ENCODE measurements around the gene CDHR5.

The CDHR5 gene

GRCh38 chr11:579830-580601, 44.7 kb downstream of the CDHR5 start:
- TF ChIP-seq GATA2 (IDR thresholded peaks at IDR 0.05; ENCODE audit: low read depth, low read length) (no peak), GATA3 (IDR thresholded peaks at IDR 0.05; ENCODE audit: low read depth, low read length) (no peak)

- TF ChIP-seq GATA3 (IDR thresholded peaks at IDR 0.05; ENCODE audit: low read depth, low read length), result no peak
- no peak for TF ChIP-seq GATA2 (IDR thresholded peaks at IDR 0.05; ENCODE audit: low read depth, low read length)
These were observed 46.3 kb downstream of the CDHR5 start for GRCh38 chr11:578276-579035.

GRCh38 chr11:577611-577894, 47.2 kb downstream of the CDHR5 start:
- TF ChIP-seq GATA3 (IDR thresholded peaks at IDR 0.05; ENCODE audit: low read depth, low read length), result no peak
- no peak for TF ChIP-seq GATA2 (IDR thresholded peaks at IDR 0.05; ENCODE audit: low read depth, low read length)

GRCh38 chr11:576811-577610, 47.7 kb downstream of the CDHR5 start:
- TF ChIP-seq GATA2 (IDR thresholded peaks at IDR 0.05; ENCODE audit: low read depth, low read length), result no peak
- TF ChIP-seq GATA3 (IDR thresholded peaks at IDR 0.05; ENCODE audit: low read depth, low read length), result no peak

- no peak for TF ChIP-seq GATA3 (IDR thresholded peaks at IDR 0.05; ENCODE audit: low read depth, low read length)
- TF ChIP-seq GATA2 (IDR thresholded peaks at IDR 0.05; ENCODE audit: low read depth, low read length), result no peak
These were observed 48.6 kb downstream of the CDHR5 start, which contains the start of gene PHRF1 for GRCh38 chr11:575996-576768. Gene PHRF1 (plus strand): TSS chr11:576470. CDS start chr11:581513, 5,043 bp downstream.

- TF ChIP-seq GATA2 (IDR thresholded peaks at IDR 0.05; ENCODE audit: low read depth, low read length) (no peak), GATA3 (IDR thresholded peaks at IDR 0.05; ENCODE audit: low read depth, low read length) (no peak)
These were observed 49.3 kb downstream of the CDHR5 start for GRCh38 chr11:575313-575995.

- TF ChIP-seq GATA3 (IDR thresholded peaks at IDR 0.05; ENCODE audit: low read depth, low read length) (no peak), GATA2 (IDR thresholded peaks at IDR 0.05; ENCODE audit: low read depth, low read length) (no peak)
These were observed 50.0 kb downstream of the CDHR5 start for GRCh38 chr11:574632-575312.

GRCh38 chr11:573146-573759, 51.5 kb downstream of the CDHR5 start:
- TF ChIP-seq GATA2 (IDR thresholded peaks at IDR 0.05; ENCODE audit: low read depth, low read length) (no peak), GATA3 (IDR thresholded peaks at IDR 0.05; ENCODE audit: low read depth, low read length) (no peak)

- TF ChIP-seq GATA3 (IDR thresholded peaks at IDR 0.05; ENCODE audit: low read depth, low read length) (no peak), GATA2 (IDR thresholded peaks at IDR 0.05; ENCODE audit: low read depth, low read length) (no peak)
These were observed 53.0 kb downstream of the CDHR5 start for GRCh38 chr11:571802-572185.

- TF ChIP-seq GATA3 (IDR thresholded peaks at IDR 0.05; ENCODE audit: low read depth, low read length) (no peak), GATA2 (IDR thresholded peaks at IDR 0.05; ENCODE audit: low read depth, low read length) (no peak)
These were observed 55.4 kb downstream of the CDHR5 start for GRCh38 chr11:569158-569885.

- no peak for TF ChIP-seq GATA2 (IDR thresholded peaks at IDR 0.05; ENCODE audit: low read depth, low read length)
- TF ChIP-seq GATA3 (IDR thresholded peaks at IDR 0.05; ENCODE audit: low read depth, low read length), result no peak
These were observed 56.2 kb downstream of the CDHR5 start for GRCh38 chr11:568306-569157.

All from SH-SY5Y (cell line).